GM18526 (cell line): ENCODE data around the gene RASA2.

Source experiments
- POLR2A ChIP-seq: IDR thresholded peaks from 3 replicates; pipeline ENCODE4 v1.6.1; 2011; ENCODE audit not compliant: insufficient read length; ENCODE audit errors: extremely low read depth

The RASA2 gene

DNA sequence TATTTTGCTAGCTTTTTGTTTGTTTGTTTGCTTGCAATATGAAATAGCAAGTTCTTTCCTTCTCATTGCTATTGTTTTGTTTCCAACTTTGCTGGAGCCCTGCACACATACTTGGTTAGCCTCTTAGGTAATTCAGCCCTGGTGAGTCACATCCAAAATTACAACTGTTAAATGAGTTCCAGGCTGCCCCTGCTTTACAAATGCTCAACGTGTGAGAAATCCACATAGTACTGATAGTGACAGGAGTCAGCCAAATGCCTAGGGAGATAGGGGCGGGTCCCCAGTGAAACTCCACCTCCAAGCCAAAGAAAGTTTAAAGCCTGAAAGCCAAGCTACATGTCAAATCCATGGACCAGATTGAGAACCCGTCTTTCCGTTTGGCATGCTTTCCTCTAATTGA, 169.9 kb downstream of the RASA2 start:
- TF ChIP-seq POLR2A: no peak

DNA sequence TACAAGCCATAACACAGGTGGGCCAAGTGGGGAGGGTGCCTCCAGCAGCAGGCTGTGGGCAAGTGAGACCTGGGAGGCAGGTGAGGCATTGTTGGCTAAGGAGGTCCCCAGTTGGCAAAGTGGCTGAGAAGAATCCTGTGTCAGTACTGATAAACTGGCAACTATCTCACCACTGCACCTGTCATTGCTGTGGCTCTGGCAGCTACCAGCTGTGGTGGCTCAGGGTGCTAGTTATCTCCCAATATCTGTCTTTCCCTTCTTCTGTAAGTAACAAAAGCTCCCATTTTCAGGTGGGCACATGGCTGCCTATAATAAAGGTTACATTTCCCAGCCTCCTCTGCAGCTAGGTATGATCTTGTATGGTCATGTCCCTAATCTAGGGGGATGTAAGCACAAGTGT, 170.7 kb downstream of the RASA2 start:
- TF ChIP-seq POLR2A: no peak

DNA sequence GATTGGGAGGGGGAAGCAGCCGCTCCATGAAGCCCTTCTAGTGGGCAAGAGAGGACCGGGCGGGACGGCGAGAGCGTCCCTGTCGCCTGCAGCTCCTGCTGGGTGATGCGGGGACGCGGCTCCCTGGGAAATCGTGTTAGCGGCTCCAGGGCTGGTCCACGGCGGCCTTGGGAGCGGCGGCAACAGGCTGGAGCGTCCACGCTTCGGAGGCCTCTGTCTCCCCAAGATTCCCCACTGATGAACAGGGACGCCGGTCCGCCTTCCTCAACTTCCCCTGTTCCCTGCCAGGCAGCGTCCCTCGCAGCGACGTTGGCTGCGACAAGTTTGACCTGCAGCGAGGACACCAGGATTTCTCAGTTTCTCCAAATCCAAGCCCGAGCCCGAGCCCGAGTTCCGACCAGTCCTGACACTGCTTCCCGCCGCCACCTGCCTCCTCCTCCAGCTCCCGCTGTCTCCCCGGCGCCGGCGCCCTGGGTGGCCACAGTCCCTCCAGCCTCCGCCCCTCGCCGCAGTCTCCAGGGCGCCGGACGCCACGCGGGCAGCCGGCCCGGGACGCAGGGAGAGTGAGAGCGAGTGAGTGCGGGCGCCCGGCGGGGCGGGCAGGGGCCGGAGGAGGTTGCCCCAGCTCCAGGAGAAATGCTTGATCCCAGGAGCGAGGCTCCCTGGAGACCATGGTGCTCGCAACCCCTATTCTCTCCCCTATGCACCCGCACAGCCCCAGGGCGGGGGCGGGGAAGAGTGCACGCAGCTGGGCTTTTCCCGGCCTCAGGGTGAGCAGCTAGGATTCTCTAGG, 173.2 kb downstream of the RASA2 start:
- no peak for TF ChIP-seq POLR2A

DNA sequence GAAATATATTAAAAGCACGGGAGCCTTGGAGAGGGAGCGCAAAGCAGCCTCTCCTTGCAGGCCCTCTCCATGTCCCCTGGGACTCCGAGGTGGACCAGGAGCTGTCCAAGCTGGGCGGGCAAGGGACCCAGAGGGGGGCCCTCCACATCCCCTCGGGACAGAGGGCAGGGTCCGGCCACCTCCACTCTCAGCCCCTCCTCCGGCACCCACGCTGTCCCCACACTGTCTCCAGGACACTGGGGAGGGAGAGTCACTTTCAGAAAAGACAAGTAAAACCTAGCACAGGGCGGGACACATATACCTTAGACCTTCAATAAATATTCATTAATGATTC, 173.8 kb downstream of the RASA2 start:
- TF ChIP-seq POLR2A: no peak

DNA sequence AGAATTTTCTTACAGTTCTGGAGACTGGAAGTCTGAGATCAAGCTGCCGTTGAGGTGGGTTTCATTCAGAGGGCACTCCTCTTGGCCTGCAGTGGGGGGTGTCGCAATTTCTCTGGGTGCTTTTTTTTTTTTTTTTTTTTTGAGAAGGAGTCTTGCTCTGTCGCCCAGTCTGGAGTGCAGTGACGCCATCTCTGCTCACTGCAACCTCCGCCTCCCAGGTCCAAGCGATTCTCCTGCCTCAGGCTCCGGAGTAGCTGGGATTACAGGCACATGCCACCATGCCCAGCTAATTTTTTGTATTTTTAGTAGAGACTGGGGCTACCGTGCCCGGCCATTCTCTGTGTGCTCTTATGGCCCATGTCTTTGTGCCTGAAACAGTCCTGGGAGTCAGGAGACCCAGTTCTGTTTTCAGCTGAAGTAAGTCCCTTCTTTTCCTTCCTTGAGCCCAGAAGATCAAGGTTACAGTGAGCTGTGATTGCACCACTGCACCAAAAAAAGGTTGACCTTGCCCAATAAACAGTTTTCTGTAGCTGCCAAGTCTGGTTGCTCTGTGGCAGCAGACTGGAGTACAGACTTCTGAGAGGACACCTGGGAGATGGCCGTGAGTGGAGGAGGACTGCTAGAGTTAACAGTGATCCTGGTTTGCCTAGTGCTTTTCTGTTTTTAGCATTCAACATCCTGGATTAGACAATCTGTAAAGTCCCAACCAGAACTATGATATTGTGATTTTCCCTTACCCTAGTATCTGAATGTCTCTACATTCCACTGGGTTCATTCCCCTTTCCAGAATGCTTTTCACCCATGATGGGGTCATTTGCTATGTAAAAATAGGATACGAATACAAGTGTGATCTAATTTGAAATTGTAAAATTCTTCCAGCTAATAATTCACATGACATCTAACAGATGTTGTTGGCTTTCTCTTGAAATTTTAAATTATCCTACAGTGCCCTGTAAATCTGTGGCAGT, 174.7 kb downstream of the RASA2 start:
- TF ChIP-seq POLR2A: no peak

DNA sequence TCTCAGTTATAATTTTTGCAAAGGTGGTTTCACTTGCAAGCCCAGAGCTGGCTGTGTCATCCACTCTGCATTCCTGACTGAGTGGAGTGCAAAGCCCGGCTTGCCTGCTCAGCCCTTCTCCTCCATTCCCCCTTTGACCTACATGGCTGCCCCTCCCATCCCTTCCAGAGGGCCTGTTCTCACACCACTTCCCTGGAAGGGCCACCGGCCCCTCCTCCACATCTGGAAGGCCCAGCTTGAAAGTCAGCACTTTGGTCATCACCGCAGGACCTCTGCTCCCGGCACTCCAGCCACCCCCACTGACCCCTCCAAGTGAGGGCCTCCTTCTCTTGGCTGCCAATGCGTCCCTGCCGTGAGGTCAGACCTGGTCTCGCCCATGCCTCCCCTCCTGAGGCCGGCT, 177.2 kb downstream of the RASA2 start:
- no peak for TF ChIP-seq POLR2A
